C4-2B (cell line): ENCODE results near the gene C11orf97.

ENCODE experiments used
- H3K27ac ChIP-seq: fragments of 450-650 bp; 2 replicates; pipeline ENCODE4 v1.5.1; 2017
- ZFX ChIP-seq: fragments of 450-650 bp; IDR thresholded peaks from 2 replicates; pipeline ENCODE4 v1.6.1; 2017
- TF ChIP-seq, protein P1 (sequence below): fragments of 450-650 bp; conservative IDR thresholded peaks from 2 replicates; pipeline ENCODE4 v1.5.1; 2017; ENCODE audit warnings: mild to moderate bottlenecking

The C11orf97 gene

DNA sequence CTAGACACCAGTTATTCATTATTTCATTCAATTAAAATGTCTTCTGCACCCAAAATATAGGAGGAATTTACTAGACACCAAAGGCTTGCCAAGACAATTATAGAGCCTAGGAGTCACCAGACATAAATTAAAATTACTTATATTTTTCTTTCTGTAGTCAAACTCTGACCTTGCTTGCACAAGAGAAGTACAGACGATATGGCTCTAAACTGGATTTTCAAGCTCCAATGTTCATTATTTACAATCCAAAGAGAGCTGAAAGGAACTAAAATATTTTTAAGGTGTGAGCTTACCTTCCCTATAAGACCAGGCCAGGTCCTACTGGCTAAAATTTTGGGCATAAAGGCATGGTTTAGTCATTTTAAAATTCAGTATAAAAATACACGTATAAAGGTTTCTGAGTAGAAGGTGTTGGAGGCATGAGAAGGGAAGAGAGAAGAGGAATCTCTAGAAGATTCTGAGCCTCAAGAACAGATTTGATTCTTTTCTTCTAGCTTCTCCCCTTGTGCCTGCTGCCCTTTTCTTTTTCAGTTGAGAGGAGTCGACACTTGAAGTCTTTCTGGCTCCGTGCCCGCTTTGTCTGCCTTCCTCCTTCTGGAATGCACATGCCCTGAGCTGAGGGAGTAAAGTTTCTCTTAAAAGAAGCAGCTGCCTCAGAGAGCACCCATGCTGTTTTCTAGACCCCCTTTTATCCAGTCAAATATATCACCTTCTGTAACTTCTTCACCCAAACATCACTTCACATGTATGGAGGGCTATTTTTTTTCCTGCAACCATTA, 13.5 kb downstream of the C11orf97 start:
- H3K27ac ChIP-seq, result no peak overlapping the region
- TF ChIP-seq, protein P1, sequence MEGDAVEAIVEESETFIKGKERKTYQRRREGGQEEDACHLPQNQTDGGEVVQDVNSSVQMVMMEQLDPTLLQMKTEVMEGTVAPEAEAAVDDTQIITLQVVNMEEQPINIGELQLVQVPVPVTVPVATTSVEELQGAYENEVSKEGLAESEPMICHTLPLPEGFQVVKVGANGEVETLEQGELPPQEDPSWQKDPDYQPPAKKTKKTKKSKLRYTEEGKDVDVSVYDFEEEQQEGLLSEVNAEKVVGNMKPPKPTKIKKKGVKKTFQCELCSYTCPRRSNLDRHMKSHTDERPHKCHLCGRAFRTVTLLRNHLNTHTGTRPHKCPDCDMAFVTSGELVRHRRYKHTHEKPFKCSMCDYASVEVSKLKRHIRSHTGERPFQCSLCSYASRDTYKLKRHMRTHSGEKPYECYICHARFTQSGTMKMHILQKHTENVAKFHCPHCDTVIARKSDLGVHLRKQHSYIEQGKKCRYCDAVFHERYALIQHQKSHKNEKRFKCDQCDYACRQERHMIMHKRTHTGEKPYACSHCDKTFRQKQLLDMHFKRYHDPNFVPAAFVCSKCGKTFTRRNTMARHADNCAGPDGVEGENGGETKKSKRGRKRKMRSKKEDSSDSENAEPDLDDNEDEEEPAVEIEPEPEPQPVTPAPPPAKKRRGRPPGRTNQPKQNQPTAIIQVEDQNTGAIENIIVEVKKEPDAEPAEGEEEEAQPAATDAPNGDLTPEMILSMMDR, result no peak
- no peak for TF ChIP-seq ZFX

DNA sequence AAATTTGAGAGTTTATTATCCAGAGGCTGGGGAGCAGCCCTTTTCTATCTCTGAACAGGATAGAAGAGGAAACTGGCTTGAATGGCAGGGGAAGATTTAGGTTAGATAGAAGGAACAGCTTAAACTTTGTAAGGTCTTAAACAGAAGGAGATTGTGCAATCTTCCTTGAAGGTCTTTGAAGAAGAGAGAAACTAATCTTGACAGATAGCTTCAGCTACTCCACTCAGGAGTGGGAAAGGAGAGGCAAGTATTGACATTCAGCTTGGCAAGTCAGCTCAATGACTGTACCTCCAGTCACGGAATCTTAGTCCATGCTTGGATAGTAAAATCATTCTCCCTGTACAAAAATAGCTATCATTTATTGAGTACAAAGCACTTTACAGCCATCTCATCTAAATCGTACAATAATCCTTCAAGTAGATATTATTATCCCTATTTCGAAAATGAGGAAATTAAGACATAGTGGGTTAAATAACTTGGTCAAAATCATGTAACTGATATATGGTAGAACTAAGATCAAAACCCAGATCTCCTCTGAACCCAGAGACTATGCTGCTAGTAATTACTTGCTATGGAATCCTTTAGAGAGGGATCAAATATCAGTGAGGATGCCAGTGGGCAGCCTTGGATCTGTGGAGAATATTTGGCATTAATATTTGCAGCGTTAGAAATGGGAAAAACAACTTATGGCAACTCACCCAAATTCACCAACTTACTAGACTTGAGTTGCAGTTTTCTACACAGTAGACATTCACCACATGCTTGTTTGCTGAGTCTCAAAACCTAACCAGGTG, 14.6 kb downstream of the C11orf97 start:
- no peak for TF ChIP-seq ZFX
- TF ChIP-seq, protein P1, result no peak
- no peak overlapping the region for H3K27ac ChIP-seq

- no peak overlapping the region for H3K27ac ChIP-seq
- no peak for TF ChIP-seq ZFX
- TF ChIP-seq, protein P1, result no peak
Observed at GRCh38 chr11:94528551-94528950, 16.3 kb downstream of the C11orf97 start.

DNA sequence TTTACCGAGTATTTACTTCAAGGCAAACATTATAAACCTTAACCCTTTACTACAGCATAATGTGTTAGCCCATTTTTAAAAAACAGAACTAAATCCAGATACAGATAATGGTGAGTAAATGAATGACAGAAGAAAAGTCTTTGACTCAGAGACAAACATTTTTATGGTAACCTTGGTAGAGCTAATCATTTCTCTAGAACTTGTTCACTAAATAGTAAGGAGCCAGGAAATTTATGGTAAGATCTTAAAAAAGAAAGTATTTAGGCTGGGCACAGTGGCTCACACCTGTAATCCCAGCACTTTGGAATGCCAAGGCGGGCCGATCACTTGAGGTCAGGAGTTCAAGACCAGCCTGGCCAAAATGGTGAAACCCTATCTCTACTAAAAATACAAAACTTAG, 19.9 kb downstream of the C11orf97 start:
- no peak overlapping the region for H3K27ac ChIP-seq
- TF ChIP-seq ZFX, result no peak
- TF ChIP-seq, protein P1, result no peak

- TF ChIP-seq, protein P1, result no peak
- no peak overlapping the region for H3K27ac ChIP-seq
Observed at GRCh38 chr11:94533206-94533605, 20.9 kb downstream of the C11orf97 start.

DNA sequence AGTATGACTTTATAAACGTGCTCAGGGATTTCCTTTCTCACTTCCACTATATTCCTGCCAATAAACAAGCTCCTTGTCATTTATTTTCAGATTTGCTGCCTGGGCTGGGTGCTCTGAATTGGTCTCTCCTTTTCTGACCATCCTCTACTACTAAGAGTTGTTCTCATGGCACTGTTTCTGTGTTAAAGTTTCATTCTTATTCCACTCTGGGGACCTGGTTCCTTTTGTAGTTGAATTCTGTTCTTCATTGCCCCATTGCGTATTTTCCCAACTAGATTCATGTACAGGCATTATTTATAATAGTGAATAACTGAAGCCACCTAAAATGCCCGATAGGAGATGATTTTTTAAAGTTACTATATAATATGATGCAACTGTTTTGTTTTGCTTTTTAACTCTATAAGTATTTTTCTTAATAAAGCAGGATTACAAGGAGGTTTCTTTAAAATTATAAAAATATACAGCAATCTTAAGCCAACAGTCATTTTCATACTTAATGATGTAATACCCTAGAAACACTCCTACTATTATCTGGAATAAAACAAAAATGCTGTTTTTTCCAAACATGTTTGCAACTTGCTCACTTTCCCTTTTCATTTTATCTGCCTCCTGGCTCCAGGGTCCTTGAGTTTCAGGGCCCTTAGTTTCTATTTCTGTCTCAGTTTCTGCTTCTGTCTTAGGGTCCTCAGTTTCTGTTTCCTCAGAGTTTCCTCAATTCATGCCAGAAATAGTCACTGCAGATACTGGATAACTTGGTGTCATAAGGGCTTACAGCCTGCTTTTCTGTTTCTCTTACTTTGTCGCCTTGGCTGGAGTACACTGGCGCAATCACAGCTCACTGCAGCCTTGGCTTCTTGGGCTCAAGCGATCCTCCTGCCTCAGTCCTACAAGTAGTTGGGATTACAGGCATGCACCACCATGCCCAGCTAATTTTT, 21.7 kb downstream of the C11orf97 start:
- TF ChIP-seq ZFX, result no peak
- TF ChIP-seq, protein P1, result no peak
- no peak overlapping the region for H3K27ac ChIP-seq
